ENCODE measurements around the gene EXTL2. TPM values are rescaled to one million over a fixed set of nuclear protein-coding genes. Genes with fewer than 3 reads are reported as not detected.
A peak's percentile ranks its signal among the peaks of the same experiment; 100 is the strongest.

Gene EXTL2
- total and polyA plus RNA-seq, 2 donors (not counting 3 experiments of a cell fraction or from before 2014, with no cell fraction given): 19.4 to 30.7 TPM

DNA sequence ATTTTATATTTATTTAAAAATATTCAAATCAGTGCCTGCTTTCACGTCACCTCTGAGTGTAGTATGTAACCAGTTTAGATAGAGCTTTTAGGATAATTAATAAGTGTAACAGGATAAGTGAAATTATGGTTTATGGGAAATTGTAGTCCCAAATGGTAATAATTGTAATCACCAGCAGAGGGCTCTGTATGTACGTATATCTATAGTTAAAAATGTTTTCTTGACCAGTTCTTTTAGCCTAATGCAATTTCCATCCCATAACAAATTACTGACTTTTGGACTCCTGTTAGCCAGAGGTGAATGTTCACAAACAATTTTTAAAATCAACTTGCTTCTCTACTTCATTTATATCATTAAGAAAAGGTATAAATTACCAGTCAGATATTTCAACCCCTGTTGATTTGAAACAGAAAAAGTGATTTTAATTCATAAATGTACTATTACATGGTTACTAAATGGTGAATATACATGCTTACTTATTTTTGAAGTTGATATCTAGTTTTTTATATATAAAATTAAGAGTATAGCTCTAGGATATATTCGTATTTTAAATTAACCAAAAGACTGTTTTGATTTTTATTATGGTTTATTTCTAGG, 26.6 kb upstream of the EXTL2 start:
- POLR2A ChIA-PET: no interaction called here
- CTCF ChIA-PET: interaction anchor here (0.6 to 6.0 kb wide), 17 partner anchors 9 to 517 kb away, joined by 3 to 53 read pairs (median 5); partner anchors contain the start of gene EXTL2

DNA sequence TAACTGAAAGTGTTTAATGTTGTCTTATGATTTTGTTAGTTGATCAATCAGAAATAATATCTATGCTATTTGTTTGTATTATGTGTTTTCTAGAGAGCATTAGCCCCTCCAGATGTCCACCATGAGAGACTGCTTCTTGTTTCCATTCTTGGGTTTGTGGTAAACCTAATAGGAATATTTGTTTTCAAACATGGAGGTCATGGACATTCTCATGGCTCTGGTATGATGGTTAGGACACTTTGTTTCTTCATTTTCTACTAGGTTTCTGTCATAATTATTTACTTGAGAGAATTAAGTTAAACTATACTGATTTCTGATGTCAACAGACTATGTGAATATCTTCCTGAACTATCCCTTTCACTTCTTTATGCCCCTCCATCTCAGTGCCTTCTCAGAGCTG, 17.4 kb upstream of the EXTL2 start:
- intact Hi-C loops (cut with micrococcal nuclease): no loop called here
- peaks cover 2% of the 10 kb centered on the region for H3K79me2 ChIP-seq (ENCODE audit: control insufficient read depth, insufficient read depth, low read length)
- no peaks in the 10 kb centered on the region for H4K20me1 ChIP-seq (replicated peaks; ENCODE audit: control insufficient read depth, extremely low read depth, insufficient read depth, low read length)
- dilution Hi-C loops (cut with MboI; ENCODE audit: extremely low pct_ligation_motif_present, low sequenced_read_pairs): loop anchor here (25.0 kb wide), 1 partner anchor 400 kb away; no protein-coding TSS in a partner anchor
- FAIRE-seq (no peak), DNase-seq (ENCODE audit: low read depth, low spot score) (no peak)
- no peak overlapping the region for H3K27ac ChIP-seq (ENCODE audit: insufficient read depth, low read depth, low read length)
- POLR2A ChIA-PET: no interaction called here
- BruUV-seq (replicated peaks): no TSS peak
- H3K27me3 ChIP-seq (ENCODE audit: control insufficient read depth in 2 of 2, insufficient read depth in 2 of 2, low read length in 2 of 2): no peaks in the 10 kb centered on the region
- TF ChIP-seq GATA2 (IDR thresholded peaks at IDR 0.05; ENCODE audit: insufficient read depth, insufficient read length, low read depth, low read length) (no peak), EZH2 (IDR thresholded peaks at IDR 0.05; ENCODE audit: borderline replicate concordance, low read depth, low read length, severe bottlenecking) (no peak), POLR2AphosphoS5 (IDR thresholded peaks at IDR 0.05; ENCODE audit: insufficient read depth, low read depth, low read length) (no peak), POLR2A (IDR thresholded peaks at IDR 0.05; ENCODE audit: low read depth, low read length) (no peak), MYC (IDR thresholded peaks at IDR 0.05; ENCODE audit: low read depth, low read length) (no peak), JUN (IDR thresholded peaks at IDR 0.05; ENCODE audit: borderline replicate concordance, insufficient read depth, insufficient read length, low read depth) (no peak), FOS (IDR thresholded peaks at IDR 0.05; ENCODE audit: borderline replicate concordance, insufficient read depth, low read length) (no peak)
- TF ChIP-seq, protein P1, sequence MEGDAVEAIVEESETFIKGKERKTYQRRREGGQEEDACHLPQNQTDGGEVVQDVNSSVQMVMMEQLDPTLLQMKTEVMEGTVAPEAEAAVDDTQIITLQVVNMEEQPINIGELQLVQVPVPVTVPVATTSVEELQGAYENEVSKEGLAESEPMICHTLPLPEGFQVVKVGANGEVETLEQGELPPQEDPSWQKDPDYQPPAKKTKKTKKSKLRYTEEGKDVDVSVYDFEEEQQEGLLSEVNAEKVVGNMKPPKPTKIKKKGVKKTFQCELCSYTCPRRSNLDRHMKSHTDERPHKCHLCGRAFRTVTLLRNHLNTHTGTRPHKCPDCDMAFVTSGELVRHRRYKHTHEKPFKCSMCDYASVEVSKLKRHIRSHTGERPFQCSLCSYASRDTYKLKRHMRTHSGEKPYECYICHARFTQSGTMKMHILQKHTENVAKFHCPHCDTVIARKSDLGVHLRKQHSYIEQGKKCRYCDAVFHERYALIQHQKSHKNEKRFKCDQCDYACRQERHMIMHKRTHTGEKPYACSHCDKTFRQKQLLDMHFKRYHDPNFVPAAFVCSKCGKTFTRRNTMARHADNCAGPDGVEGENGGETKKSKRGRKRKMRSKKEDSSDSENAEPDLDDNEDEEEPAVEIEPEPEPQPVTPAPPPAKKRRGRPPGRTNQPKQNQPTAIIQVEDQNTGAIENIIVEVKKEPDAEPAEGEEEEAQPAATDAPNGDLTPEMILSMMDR (IDR thresholded peaks at IDR 0.05; ENCODE audit: extremely low read depth in 1 of 2, insufficient read depth in 1 of 2, low read depth in 1 of 2, low read length in 2 of 2): no peak
- TF ChIP-seq, protein P2, sequence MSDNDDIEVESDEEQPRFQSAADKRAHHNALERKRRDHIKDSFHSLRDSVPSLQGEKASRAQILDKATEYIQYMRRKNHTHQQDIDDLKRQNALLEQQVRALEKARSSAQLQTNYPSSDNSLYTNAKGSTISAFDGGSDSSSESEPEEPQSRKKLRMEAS (IDR thresholded peaks at IDR 0.05; ENCODE audit: insufficient read depth, insufficient read length): no peak
- peaks cover 3 to 25% of the 10 kb centered on the region in 2 experiments for H3K36me3 ChIP-seq (ENCODE audit: control insufficient read depth in 2 of 2, extremely low read depth in 1 of 2, insufficient read depth in 2 of 2, low read length in 2 of 2)
- no peak overlapping the region for H3K4me3 ChIP-seq (replicated peaks in 1 of 3; ENCODE audit: insufficient read depth in 1 of 3, low read depth in 1 of 3, low read length in 3 of 3)
- no peaks in the 10 kb centered on the region for H3K4me1 ChIP-seq (ENCODE audit: control insufficient read depth, extremely low read depth, insufficient read depth, low read length)
- no peak overlapping the region for H3K9ac ChIP-seq (replicated peaks; ENCODE audit: extremely low read depth, insufficient read depth, low read length)
- H2AFZ ChIP-seq (ENCODE audit: low read depth, low read length): no peak overlapping the region
- no peaks in the 10 kb centered on the region for H3K9me1 ChIP-seq (replicated peaks; ENCODE audit: control insufficient read depth, extremely low read depth, insufficient read depth, low read length)
- CTCF ChIA-PET: no interaction called here
- H3K4me2 ChIP-seq (ENCODE audit: insufficient read depth, low read length): no peak overlapping the region
- H3K9me3 ChIP-seq (replicated peaks; ENCODE audit: control insufficient read depth, insufficient read depth, low read length): no peaks in the 10 kb centered on the region

More for the DNA sequence above, 26.6 kb upstream of the EXTL2 start:
- Histone ChIP-seq H3K79me2 (ENCODE audit: control insufficient read depth, insufficient read depth, low read length) (peaks cover 4% of the 10 kb centered on the region), H3K36me3 (ENCODE audit: control insufficient read depth in 2 of 2, extremely low read depth in 1 of 2, insufficient read depth in 2 of 2, low read length in 2 of 2) (peaks cover 1 to 5% of the 10 kb centered on the region in 2 experiments), H3K4me1 (ENCODE audit: control insufficient read depth, extremely low read depth, insufficient read depth, low read length) (peaks cover 11% of the 10 kb centered on the region), H3K4me3 (replicated peaks in 1 of 3; ENCODE audit: insufficient read depth in 1 of 3, low read depth in 1 of 3, low read length in 3 of 3) (no peak overlapping the region), H3K9me1 (replicated peaks; ENCODE audit: control insufficient read depth, extremely low read depth, insufficient read depth, low read length) (no peaks in the 10 kb centered on the region), H3K4me2 (ENCODE audit: insufficient read depth, low read length) (no peak overlapping the region), H4K20me1 (replicated peaks; ENCODE audit: control insufficient read depth, extremely low read depth, insufficient read depth, low read length) (no peaks in the 10 kb centered on the region), H3K9me3 (replicated peaks; ENCODE audit: control insufficient read depth, insufficient read depth, low read length) (no peaks in the 10 kb centered on the region), H2AFZ (ENCODE audit: low read depth, low read length) (no peak overlapping the region), H3K27ac (ENCODE audit: insufficient read depth, low read depth, low read length) (no peak overlapping the region), H3K9ac (replicated peaks; ENCODE audit: extremely low read depth, insufficient read depth, low read length) (no peak overlapping the region), H3K27me3 (ENCODE audit: control insufficient read depth in 2 of 2, insufficient read depth in 2 of 2, low read length in 2 of 2) (no peaks in the 10 kb centered on the region)
- BruUV-seq (replicated peaks): no TSS peak
- DNase-seq (ENCODE audit: low read depth, low spot score): peak; percentile 81
- TF ChIP-seq, protein P1 (IDR thresholded peaks at IDR 0.05; ENCODE audit: extremely low read depth in 1 of 2, insufficient read depth in 1 of 2, low read depth in 1 of 2, low read length in 2 of 2): peak; percentile 24
- TF ChIP-seq JUN (IDR thresholded peaks at IDR 0.05; ENCODE audit: borderline replicate concordance, insufficient read depth, insufficient read length, low read depth): no peak
- FAIRE-seq: no peak
- intact Hi-C loops (cut with micrococcal nuclease) (loop anchor here (1.0 to 5.0 kb wide), 7 partner anchors 86 to 516 kb away; partner anchors contain the start of gene DPH5), dilution Hi-C loops (cut with MboI; ENCODE audit: extremely low pct_ligation_motif_present, low sequenced_read_pairs) (loop anchor here (25.0 kb wide), 1 partner anchor 391 kb away; no protein-coding TSS in a partner anchor)

All from endothelial cell of umbilical vein (primary cell).